ENCODE results near the gene RAPGEF1. TPM values are rescaled to one million over a fixed set of nuclear protein-coding genes. Genes with fewer than 3 reads are reported as not detected.

RAPGEF1 gene
- polyA plus RNA-seq, 3 donors: 38.5 to 44.6 (median 39.7) TPM

GRCh38 chr9:131752231-131752884, 12.5 kb upstream of the RAPGEF1 start:
- no peak for DNase-seq

GRCh38 chr9:131748411-131748955, 8.6 kb upstream of the RAPGEF1 start:
- no peak for DNase-seq

- DNase-seq: no peak
Observed at GRCh38 chr9:131747352-131747751, 7.5 kb upstream of the RAPGEF1 start.

- DNase-seq: no peak
Observed at GRCh38 chr9:131745610-131746009, 5.7 kb upstream of the RAPGEF1 start.

- no peak for DNase-seq
Observed at GRCh38 chr9:131744720-131745201, 4.9 kb upstream of the RAPGEF1 start.

- DNase-seq: no peak
Observed at GRCh38 chr9:131744171-131744719, 4.4 kb upstream of the RAPGEF1 start.

GRCh38 chr9:131743501-131743900, 3.6 kb upstream of the RAPGEF1 start:
- DNase-seq: no peak

- DNase-seq: no peak
Observed at GRCh38 chr9:131743096-131743495, 3.2 kb upstream of the RAPGEF1 start.

GRCh38 chr9:131740898-131741297, 1.0 kb upstream of the RAPGEF1 start:
- DNase-seq: no peak

GRCh38 chr9:131739133-131739958, 530 bp downstream of the RAPGEF1 start:
- no peak for DNase-seq

- DNase-seq: no peak
Observed at GRCh38 chr9:131738293-131739132, 1.4 kb downstream of the RAPGEF1 start.

GRCh38 chr9:131737426-131737825, 2.5 kb downstream of the RAPGEF1 start:
- DNase-seq: no peak

GRCh38 chr9:131736431-131736830, 3.4 kb downstream of the RAPGEF1 start:
- no peak for DNase-seq

- DNase-seq: no peak
Observed at GRCh38 chr9:131735238-131736128, 4.4 kb downstream of the RAPGEF1 start.

GRCh38 chr9:131734781-131735180, 5.1 kb downstream of the RAPGEF1 start:
- DNase-seq: no peak

GRCh38 chr9:131734165-131734610, 5.7 kb downstream of the RAPGEF1 start:
- DNase-seq: no peak

- no peak for DNase-seq
Observed at GRCh38 chr9:131733541-131734061, 6.3 kb downstream of the RAPGEF1 start.

GRCh38 chr9:131732636-131733289, 7.1 kb downstream of the RAPGEF1 start:
- no peak for DNase-seq

GRCh38 chr9:131732061-131732526, 7.8 kb downstream of the RAPGEF1 start:
- no peak for DNase-seq

- no peak for DNase-seq
Observed at GRCh38 chr9:131731644-131732043, 8.2 kb downstream of the RAPGEF1 start.
